CD1c-positive myeloid dendritic cell (primary cell): ENCODE measurements around the gene EXOC4.

ENCODE experiments used
- DNase-seq: peaks from one replicate; pipeline ENCODE4 v3.0.0-alpha.2; 2016; ENCODE audit errors: extremely low spot score

EXOC4 gene

DNA sequence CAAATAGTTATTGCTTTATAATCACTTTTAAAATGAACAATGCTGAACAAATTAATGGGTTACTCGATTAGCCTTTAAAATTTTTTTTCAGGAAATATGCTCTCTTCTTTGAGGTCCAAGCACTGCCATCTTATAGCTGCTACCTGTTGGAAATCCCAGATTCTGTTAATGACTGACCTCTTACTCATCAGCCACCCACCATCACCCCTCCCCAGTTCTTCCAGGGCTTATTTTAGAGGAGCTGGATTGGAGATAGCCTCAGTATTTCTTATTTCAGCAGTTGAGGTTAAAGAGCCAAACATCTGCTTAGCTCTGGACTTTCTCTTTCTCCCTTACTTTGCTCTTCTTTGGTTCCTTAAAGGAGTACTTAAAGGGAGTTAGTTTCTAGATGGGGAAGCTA is 420.0 kb downstream of the EXOC4 start:
- DNase-seq: no peak

DNA sequence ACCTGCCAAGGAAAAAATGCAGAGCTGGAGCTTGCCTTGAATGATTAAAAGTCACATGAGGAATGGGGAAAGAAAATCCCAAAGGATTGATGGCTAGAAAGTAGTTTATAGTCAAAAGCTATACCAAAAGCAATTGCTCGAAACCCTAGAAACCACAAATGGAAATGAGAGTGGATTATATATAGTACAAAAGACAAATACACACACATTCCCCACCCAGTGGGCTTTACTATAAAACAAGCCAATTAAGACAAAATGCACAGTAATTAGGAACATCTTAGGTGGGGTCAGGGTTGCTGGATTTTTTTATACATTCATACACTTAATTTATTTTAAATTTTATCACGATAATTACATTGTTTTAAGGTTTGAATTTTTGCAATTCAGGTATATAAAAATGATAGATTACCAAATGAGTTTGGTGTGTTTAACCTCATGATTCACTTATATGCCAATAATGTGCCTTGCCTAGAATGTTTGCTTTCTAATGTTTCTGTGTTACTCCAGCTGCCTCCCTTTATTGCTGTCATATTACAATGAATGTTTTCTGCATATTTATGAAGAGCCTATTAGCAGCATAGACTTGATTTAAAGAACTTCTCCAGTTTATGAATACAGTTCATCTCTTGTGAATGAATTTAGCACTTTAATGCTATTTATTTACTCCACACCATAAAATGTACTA is 421.3 kb downstream of the EXOC4 start:
- no peak for DNase-seq

DNA sequence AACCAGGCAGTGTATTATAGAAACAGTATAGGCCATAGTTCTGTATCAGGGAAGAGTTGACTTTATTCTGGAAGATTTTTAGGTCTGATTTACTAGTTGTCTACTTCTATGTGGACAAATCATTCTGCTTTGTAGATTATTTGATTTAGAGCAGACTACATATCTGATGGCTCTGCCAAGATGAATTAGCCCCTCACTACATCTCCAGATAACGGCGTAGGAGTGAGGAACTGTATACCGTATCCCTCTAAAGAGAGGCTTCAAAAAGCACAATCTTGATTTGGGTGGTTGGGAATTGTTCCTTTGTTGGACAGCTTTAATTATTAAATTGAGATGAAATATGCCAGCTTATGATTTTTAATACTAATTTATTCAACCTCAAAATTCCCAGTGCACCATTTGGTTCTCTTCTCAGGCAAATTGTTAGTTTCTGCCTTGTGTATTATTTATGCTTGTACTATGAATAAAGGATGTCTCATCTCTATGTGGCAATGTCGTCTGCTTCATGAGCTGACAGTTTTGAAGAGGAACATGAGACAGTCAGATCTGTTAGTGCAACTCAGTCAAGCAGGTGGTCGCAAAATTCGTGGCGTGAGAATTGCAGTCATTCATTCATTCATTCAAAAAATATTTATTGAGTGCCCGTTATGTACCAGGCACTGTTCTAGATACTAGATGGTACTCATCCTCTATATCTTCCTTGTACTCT is 422.8 kb downstream of the EXOC4 start:
- DNase-seq: no peak

DNA sequence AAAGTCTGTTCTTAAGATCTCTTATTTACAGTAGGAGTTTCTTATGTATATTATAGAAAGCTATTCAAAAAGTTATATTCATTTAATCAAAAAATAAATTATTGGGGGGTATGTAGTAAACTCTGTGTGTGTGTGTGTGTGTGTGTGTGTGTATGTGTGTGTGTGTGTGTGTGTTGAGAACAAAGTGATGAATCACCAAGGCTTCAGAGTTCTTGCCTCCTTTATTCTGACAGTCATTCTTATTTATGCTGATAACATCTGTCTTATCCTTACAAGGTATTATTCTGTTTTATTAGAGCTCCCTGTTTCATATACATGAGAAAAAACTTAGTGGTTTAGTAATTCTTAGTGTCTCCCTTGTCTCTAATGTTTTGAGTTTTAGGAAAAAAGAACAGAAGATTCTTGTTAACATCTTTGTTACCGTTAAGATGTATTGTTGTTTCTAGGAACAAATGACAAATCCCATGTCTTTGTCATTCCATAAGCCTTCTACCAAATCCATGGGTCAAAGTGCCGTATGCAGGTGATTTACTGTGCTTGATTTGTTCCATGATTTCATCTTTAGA is 424.0 kb downstream of the EXOC4 start:
- no peak for DNase-seq

DNA sequence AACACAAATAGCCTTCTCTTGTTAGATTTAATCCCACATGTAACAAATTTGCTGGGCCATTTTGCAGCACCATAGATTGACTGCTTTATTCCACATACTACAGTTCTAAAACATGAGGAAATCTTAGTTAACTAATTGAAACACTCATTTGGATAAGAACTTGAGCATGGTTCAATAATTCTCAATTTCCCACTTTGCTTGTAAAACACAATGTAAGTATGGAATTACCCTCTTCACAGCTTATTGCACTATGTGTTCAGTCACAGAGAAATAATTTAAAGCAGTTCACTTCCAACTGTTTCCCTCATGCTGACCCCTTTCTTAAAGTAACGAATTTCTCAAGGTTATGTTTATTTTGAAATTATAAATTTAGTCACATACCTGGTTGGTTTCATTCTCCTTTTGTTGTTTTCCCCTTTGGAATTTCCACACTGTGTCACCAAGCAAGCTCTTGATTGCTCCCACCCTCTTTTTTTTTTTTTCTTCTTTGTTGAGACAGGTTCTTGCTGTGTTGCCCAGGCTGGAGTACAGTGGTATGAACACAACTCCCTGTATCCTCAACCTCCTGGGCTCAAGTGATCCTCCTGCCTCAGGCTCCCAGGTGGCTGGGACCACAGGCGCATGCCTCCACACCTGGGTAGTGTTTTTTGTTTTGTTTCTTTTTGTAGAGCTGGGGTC is 425.4 kb downstream of the EXOC4 start:
- no peak for DNase-seq

DNA sequence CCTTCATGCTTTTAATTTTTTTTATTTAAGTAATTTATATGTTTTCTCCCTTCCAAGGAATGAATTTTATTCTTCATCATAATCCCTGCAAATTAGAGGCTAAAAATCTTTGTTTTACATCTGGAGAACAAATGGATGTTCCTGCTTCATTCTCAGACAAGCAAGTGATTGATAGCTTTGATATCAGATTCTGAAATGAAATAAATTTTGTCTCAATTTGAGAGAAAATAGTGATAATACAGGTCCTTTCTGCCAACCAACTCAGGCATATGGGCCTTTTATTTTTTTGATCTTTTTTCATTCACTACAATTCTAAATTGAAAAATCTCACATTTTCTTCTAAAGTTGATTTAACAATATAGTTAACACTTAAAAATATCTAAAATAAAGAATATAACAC is 427.1 kb downstream of the EXOC4 start:
- DNase-seq: no peak

DNA sequence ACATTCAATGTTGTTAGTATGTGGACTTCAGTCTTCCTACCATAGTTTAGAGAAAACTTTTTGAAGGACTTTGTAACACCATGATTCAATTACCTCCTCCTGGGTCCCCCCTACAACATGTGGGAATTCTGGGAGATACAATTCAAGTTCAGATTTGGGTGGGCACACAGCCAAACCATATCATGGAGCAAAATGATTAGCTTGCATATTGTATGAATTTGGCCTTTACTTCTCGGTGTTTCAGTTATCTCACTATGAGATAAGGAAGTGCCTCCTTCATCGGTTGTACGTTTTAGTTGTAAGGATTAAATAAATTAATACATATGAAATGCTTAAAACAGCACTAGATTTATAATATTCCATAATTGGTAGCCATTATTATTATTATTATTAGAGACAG is 428.7 kb downstream of the EXOC4 start:
- DNase-seq: no peak

DNA sequence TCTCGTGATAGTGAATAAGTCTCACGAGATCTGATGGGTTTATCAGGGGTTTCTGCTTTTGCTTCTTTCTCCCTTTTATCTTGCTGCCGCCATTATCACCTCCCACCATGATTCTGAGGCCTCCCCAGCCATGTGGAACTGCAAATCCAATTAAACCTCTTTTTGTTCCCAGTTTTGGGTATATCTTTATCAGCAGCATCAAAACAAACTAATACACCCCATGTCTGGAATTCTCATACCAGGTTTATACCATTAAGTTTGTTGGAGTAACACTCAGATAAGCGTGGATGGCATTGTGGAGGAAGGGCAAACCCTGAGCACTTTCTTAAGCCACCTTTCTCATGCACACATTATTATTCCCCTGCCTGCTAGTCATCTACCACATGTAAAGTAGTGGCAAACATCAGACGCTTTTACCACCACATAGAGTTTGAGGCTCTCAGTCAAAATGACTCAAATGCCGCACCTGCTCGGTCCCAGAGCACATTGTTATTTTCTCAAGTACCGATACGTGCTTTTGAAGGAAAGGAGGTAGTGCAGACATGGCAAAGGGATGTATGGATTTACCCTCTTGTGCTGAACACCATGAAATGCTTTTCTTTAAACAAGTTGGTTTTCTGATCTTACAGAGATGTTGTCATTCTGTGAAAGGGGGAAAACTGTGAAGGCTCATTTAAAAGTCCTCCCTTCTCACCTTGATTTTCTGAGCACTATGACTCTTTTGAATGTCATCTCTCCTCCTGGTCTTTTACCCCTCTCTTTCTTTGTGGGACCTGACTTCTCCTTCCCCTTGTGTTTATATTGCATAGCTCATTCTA is 429.7 kb downstream of the EXOC4 start:
- DNase-seq: no peak

DNA sequence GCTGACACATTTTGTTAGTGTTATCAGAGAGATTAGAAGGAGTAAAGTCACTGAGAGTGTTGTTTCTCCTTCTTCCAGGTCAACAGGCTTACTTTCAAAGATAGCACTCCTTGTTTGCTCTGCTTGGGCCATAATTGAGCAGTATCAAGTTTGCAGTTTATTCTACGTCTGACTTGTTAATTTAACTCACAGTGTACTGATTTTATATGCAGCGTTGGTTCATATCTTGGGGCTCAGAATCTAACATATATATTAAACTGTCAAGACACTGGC is 430.2 kb downstream of the EXOC4 start:
- no peak for DNase-seq

DNA sequence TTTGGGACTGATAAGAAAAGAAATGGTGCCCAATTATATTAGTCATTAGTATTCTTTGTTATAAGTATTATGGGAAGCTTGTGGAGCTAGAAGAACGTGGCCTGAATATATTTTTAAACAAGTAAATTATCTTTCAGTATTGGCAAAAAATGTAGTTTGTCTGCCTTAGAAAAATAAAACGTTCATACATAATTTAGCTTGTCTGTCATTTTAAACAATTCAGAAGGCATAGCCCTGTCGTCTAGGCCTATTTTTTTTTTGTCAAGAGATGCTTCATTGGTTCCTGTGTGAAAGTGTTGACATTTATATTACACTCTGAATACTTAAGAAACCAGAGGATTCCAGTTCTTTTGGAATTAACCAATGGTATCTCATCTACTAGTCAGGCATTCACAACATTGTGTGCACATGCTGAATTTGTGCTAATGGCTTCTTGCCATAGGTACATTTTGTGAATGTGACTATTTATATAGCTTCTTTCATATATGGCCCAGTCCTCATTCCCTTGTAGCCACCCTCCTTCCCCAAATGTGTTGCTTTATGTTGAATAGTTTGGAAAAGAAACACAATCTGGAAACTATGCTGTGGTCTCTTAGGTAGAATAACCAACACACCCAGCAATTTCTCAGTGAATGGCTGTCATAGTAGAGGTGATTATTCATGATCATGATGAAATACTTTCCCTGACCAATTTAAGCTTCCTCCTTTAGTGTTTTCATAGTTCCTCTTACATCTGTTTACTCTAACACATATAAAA is 435.8 kb downstream of the EXOC4 start:
- DNase-seq: peak; percentile 64

DNA sequence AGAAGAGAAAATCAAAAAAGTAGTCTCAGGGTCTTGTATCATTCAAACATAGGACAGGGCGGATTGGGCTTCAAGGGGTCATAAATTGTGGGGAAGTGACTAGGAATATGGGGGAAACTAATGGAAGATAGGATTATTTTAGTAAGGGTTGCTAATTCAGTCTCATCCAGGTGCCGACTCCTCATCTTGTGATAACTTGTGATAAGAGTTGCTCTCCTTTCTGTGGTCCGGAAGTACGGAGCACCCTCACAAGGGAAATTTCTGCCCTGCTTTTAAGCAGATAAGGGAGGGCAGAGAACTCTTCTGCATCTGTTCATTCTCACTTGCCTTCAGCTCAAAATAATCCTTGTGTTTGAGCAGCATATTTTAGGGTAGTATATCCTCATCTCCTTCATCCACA is 437.9 kb downstream of the EXOC4 start:
- DNase-seq: no peak

DNA sequence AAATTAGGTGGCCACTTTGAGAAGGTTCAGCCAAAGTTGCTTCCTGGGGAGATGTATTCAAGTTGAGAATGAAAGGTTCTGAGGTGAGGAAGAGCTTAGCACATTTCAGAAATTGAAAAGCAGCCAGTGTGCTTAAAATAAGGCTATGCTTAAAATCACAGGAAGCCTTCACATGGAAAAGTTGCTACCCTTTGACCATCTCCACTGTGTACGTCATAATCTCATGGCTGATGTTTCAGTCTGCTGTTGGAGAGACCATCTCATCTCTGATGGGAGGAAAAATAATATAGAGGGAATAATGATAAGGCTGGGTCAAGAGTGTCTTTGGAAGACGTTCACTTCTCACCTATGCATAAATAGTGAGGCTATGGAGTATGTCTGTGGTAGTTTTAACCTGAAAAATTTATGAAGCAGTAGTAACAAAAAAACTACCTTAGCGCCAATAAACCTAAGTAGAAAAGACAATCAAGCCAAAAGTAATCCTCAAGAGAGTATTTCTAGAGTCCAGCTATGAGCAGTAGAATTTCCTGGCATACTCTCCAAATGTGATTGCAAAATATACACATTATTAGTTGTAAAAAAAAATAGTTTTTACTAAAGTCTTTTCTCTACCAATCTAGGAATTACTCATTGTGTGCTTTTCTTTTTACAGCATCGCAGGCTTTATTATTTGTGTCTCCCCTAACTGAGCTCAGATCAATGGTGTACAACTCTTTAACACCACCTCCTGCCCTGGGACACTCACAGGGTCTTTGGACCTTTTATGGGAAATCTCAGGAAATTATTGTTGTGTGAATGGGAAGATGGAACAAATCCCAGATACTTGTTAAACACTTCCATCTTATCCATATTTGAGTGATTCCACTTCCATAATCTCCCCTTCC is 439.1 kb downstream of the EXOC4 start:
- no peak for DNase-seq

DNA sequence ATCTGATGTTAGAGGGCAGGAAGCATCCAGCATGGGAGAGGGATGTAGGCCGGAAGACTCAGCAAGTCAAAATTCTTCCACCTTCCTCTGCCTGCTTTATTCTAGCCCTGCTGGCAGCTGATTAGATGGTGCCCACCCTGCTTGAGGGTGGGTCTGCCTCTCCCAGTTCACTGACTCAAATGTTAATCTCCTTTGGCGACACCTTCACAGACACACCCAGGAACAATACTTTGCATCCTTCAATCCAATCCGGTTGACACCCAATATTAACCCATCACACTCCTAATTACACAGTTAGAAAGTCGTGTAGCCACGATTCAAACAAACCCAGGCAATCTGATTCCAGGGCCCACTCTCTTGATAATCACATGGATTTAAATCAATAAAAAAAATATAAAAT is 440.4 kb downstream of the EXOC4 start:
- DNase-seq: no peak

DNA sequence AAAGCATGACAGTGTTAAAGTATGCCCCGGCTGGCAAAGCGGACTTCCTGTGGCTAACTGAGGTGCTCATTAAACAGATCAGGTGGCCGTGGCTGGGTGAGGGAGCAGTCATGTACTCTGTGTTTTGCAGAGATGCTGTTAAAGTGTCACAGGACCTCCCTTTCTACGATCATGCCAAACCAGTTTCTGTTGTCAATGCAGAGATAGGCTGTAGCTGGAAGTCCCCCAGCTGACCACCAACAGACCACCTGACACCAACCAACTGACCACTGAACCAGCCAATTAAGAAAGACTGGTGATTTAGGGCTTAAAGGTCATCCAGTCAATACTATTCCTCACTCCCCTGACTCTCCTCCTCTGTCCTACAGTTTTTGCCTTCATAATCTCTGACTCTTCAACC is 443.2 kb downstream of the EXOC4 start:
- no peak for DNase-seq

DNA sequence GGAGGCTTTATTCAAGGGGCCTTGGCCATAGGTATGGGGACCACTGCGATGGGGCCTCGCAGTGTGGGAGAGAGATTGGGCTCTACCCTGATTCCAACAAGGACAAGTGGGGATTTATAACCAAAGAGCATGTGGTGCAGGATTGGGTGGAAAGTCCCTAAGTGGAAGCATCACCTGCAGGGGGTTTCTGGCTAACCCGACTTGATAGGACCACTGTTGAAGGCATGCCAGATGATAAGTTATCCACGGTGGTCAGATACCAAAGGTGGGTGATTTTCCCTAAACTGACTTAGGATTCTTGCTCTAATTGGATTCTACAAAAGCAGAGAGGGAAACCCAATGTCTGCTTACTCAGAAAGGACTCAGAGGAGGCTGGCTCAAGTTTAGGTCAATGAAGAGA is 444.7 kb downstream of the EXOC4 start:
- no peak for DNase-seq

DNA sequence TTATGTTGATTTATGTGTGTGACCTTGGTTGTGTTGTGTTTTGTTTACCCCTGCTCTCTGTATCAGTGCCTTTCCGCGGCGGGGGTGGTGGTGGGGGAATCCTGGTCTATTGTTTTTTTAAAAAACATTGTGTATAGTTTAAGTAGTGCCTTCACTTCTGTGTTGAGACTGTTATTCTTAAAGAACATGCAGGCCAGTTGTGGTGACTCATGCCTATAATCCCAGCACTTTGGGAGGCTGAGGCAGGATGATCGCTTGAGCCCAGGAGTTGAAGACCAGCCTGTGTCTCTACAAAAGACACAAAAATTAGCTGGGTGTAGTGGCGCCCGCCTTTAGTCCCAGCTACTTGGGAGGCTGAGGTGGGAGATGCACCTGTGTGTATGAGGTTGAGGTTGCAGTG is 445.2 kb downstream of the EXOC4 start:
- DNase-seq: no peak

DNA sequence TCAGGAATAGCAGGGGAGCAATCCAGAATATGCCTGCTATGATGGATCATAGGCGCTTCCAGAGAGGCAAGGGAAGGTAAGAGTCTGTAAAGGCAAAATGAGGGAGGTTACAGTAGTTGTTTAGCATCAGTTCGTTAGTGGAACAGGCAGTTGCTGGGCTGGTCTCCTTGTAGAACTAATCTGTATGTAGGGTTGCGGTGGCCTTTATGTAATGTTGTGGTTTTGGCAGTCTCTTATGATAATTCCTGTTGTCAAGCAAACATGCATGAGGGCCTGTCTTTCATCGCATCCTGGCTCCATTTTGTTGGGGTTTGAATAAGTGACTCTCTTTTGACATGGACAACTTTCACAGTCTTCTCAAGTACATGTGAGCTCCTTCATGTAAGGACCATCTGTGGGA is 446.5 kb downstream of the EXOC4 start:
- no peak for DNase-seq

DNA sequence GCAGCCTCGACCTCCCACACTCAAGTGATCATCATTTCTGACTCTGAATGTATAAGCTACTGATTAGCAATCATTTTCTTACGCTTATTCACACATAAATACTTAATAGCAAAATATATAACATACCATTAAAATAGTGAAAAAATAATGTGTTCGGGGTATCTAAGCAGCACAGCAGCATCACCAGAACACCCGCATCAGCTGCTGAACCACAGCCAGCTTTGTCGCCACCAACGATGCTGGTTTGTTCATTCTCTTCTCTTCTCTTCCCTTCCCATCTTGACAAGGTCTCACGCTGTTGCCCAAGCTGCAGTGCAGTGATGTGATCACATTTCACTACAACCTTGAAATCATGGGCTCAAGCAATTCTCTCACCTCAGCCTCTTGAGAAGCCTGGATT is 449.2 kb downstream of the EXOC4 start:
- DNase-seq: no peak

DNA sequence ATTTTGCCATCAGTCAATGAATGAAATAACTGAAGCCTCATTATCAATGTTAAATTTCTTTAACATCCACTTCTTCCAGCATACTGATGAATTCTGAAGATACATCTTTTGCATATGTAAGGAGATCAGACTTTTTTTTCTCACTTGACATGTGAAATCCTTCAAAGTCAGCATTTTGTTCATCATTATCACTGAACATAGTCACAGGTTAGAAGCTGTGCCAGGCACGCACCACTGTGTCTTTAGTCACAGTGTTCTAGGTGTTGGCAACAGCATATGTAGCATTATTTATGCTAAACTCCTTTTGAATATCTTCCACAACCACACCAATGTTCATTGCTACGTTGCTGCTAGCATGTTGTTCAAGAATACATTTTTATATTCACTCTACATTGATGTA is 450.1 kb downstream of the EXOC4 start:
- no peak for DNase-seq

DNA sequence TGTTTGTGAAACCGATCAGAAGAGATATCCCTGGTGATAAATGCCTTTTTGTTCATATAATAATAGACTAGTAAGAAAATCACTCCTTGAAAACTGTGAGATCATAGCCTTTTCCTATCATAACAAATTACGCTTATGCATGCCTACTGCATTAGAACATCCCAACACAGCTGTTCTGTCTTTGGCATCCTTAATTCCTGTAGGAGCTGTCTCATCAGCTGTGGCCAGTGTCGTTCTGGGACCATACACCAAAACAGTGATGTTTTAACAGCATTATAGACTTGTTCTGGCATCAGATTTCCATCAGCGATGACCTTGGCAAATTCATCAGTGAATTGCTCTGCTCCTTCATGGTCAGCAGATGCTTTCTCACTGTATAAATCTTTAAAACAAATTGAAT is 450.7 kb downstream of the EXOC4 start:
- DNase-seq: no peak

DNA sequence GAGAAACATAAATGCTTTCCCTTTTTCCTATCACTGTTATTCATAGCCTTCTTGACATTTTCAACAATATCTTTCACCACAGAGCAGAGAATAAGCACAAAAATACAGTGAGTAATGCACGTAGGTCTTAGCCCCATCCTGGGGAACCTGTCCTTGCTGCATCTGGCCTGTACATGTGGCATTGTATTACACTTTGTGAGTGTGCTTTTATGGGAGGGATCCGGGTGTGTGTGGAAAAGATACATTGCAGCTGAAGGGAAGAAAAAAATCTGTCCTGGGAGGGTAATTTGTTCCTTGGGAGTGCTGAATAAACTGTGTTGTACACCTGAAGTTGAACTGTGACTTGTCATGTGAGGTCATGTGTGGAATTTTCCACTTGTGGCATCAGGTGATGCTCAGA is 451.6 kb downstream of the EXOC4 start:
- DNase-seq: no peak
